HG02981 (cell line): ENCODE measurements around the gene SPAG7.

ENCODE experiments used
- ATAC-seq: cut with Tn5 transposase; IDR thresholded peaks from one replicate; pipeline ENCODE4 v1.9.1; 2021; ENCODE audit warnings: mild to moderate bottlenecking, moderate library complexity; ENCODE audit not compliant: unreplicated experiment

SPAG7 gene

DNA sequence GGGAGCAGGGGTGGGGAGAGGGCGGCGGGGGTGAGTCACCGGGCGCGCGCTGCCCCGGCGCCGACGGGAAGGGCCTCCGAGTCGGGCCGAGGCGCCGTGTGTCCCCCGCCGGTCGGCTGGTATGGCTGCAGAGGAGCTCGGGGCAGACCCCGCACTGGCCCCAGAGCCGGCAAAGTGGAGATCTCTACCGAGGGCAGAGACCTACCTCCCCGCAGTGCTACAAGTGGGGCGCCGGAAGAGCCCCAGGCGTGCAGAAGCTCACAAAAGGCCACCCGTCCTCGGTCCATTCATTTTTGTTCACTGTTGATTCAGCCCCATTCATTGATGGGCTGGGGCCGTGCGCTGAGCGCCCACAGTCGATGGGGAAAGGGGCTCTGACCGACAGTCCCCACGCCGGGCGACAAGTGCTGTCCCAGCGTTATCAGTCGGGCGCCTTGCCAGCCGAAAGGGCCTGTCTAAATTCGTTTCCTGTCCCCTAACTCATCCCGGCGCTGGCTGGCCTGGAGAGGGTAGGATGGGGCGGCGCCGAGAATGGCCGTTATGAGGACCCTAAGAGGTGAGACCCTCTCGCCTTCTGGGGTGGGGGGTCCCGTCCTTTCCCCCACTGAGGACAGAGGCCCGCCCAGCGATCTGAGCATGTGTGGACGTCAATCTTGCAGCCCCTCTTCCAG, 17.4 kb downstream of the SPAG7 start:
- ATAC-seq: no peak

DNA sequence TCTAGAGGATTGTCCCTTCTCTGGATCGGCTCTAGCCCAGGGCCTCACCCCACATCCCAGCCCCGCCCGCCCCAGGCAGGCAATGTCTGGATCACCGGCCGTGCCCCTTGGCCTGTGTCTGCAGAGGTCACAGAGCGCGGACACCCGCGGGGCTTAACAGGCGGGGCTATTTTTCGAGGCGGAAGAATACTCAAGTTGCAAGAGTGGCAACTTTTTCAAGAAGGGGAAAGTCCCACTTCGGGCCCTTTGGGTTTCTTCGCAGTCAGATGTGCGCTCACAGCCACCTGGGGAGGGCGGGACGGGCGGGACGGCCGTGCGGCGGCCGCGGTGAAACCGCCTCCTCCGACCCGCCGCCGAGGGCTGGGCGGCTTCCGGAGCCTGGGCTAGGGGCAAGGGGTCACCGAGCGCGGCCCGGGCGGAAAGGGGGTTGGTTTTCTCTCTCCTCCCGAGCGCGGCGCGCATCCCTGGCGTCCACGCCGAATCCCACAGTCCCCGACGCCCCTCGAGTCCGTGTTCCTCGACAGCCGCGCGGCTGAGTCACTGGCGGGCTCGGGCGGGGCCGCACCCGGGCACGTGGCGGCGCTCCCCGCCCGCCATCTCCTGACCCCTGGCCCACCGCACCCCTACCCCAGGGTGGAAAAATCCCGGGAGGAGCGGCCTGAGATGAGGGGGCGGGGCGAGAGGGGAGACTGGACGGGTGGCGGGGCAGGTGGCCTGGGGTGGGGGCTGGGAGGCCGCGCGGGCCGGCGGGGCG, 18.1 kb downstream of the SPAG7 start:
- ATAC-seq: no peak

DNA sequence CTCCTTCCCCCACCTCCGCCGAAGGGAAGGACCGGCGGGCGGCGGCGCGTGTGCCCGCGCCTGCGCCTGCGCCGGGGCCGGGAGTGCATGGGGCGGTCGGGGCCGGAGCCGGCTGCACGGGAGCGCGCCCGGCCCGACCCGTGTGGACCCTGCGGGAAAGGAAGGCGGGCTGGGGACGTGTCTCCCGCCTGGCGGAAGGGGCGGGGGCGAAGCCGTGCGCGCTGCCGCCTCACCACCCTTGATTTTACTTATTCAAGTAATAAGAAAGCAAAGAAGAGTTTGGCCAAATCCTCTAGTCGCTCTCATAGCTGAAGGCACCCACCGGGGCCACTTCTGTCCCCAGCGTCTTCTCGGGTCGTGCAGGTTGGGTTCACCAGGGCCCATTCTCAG, 18.7 kb downstream of the SPAG7 start:
- no peak for ATAC-seq

DNA sequence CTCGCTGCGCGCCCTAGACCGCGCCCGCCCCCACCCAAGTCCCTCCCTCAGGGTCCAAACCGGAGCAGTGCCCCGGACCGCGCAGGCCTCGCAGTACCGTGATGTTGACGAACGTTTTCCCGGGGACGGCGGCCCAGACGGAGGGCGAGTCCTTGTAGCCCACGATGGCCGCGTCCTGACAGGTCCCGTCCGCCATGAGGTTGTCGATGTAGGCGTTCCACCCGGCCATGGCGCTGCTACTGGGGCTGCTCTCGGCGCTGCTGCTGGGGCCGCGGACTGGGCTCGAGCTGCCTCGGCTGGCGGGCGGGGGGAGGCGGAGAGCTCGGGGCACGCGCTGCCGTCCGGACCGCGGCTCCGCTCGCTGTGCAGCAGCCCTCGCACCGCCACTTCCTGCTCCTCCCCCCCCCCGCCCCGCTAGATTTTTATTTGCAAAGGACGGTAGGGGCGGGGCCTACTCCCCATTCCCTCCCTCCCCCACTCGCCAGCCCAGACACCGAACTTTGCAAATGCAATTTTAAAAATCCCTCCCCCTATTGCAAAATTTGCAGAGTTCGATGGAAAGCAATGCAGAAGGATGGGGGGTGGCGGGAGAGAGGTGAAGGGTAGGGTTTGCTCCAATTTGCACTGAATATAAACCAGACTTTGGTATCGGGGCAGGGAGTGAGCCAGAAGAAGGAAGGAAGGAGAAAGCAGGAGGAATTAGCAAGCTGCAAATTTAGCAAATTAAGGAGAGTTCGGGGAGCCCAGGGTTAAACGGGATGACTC, 19.3 kb downstream of the SPAG7 start, which contains the start of gene PFN1:
Gene PFN1, minus strand, starts transcription at position 365 of the 765 bp plus-strand sequence. Its CDS starts 136 bp downstream, at position 229.
- no peak for ATAC-seq

DNA sequence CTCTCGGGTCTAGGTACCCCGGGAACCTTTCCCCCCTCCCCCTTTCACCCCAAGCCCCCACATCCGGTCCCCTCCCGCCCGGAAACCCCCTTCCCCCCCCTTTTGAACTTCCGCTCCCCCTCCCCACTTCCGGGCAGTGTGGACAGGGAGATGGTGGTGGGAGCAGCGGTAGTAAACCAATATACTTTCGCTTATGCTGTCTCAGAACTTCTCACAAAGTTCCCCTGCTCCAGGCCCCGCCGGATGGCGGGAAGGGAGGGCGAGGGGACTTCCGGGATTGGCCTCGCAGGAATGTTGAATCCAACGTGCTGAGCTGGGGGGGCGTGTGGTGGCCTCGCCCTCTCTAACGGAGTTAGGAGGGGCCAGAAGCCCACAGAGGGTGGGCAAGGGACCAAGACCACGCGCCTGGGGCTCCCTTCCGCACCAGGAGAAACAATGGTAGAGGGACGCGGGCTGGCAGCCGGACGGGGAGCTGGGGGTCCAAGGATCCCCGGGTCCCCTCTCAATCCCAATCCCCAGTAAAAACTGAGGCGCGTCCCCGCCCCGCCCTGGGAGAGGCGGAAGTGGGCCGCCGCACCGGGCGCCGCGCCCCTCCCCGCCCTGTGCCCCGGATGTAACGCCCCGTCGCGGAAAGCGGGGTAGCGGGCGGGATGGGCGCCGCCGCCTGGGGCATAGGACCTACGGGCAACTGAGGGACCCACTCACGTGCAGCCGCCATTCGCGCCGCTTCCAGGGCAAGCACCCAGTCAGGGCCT, 20.0 kb downstream of the SPAG7 start:
- ATAC-seq: no peak

DNA sequence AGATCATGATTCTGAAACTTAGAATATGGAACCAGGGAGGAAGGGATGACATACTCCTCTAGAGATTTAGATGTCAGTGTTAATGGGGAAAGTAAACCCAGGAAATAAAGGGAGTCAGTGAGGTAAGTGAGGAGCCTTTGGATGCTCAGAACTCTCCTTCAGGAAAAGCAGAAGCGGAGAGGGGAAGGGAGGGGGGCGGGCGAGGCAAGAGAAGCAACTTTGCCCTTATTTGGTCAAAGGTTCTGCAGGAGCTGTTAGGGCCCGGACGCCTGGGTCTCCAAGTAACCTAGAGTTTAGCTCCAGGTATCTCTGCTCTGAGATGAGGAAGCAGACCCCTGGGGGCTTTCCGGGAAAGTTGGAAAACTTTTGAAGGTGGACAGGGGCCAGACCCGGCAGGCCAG, 20.6 kb downstream of the SPAG7 start:
- ATAC-seq: no peak

DNA sequence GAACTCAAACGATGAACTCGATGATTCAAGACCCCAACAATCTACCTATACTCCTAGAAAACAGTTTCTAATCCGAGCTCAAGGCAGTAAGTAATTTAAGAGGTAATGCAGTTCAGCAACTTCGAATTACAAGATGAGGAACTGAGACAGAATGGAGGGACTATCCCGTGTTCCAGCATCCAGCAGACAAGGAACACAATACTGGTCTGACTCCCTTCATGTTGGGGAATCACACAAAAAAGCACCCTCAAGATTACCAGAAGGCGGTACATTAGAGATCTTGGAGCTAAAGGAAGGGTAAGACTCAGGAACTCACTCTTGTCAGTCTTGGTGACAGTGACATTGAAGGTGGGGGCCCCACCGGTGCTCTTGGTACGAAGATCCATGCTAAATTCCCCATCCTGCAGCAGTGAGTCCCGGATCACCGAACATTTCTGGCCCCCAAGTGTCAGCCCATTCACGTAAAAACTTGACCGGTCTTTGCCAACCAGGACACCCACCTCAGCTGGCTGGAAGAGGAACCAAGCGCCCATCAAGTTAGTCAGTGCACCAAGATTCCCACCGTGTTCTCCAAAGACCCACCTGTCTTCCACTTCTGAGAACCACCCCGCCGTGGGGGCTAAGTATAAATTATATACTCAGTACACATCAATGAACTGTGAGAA, 21.2 kb downstream of the SPAG7 start:
- no peak for ATAC-seq

DNA sequence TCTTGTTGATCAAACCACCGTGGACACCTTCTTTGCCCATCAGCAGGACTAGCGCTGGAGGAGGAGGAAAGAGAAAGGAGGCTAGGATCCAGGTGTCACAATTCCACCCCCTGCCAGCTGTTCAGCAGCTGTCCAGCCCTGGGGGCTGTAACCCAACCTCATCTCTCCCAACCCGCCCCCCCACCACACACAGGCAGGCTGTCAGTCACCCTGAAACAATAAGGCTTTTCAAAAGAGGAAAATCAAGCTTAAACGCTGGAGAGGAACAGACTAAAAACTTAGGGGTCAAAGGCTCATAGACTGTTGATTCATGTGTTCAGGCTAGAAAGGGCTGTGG, 21.7 kb downstream of the SPAG7 start:
- no peak for ATAC-seq

DNA sequence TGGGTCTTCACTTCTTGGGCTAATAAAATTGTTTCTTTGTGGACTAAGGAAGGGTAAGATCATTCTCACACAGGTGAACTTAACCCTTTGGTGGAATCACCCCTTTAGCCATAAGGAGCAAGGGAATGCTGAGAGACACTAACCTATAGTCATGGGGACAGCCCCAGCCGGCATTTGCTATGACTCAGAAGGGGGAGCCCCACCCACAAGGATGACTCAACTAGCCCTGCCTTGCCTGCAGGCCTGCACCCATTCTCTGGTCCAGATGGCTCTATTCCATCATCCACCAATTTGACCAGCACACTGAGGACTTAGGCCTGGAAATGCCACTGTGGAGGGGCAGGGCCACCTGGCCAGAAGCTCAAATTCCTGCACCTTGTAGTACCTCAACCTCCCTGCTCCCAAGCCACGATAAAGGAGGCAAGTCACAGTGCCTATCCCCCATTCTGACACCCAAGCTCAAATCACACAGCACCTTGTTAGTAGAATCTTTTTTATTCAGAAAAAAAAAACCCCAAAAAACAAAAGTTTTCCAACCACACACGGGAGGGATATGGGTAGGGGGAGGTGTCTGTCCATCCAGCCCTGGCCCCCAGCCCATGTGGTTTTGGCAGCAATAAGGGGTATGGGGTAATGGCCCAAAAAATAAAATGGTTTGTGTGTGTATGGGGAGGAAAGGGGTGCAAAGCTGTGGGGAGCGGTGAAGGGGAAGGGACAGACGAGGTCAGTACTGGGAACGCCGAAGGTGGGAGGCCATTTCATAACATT, 22.3 kb downstream of the SPAG7 start:
- ATAC-seq: no peak

DNA sequence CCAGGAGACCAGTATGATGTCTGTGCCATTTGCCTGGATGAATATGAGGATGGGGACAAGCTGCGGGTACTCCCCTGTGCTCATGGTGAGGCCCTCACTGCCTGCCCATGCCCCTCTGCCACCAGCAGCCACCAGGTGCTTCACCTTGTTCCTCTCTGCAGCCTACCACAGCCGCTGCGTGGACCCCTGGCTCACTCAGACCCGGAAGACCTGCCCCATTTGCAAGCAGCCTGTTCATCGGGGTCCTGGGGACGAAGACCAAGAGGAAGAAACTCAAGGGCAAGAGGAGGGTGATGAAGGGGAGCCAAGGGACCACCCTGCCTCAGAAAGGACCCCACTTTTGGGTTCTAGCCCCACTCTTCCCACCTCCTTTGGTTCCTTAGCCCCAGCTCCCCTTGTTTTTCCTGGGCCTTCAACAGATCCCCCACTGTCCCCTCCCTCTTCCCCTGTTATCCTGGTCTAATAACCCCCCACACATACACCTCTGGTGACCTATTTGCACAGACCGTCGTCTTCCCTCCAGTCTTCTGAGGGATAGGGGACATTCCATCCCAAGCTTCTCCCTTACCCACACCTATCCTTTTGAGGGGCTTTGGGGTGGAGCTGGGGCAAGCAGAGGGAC, 23.0 kb downstream of the SPAG7 start:
- ATAC-seq: no peak

DNA sequence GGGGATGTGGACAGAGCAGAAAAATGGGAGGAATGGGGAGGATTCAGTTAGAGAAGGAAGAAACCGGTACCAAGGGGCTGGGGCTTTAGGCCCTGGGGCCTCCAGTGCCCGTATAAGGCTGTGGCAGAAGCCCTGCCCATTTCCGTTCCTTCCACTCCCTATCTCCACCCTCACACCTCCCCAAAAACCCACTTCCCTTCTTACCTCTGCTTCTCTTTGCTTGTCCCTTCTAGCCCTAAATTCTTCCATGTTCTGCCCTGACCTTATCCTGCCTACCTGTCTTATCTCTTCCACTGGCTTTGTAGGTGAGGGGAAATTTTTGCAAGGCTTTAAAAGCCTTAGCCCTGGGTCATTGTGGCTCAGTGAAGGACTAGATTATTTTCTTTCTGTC, 23.5 kb downstream of the SPAG7 start:
- ATAC-seq: no peak

DNA sequence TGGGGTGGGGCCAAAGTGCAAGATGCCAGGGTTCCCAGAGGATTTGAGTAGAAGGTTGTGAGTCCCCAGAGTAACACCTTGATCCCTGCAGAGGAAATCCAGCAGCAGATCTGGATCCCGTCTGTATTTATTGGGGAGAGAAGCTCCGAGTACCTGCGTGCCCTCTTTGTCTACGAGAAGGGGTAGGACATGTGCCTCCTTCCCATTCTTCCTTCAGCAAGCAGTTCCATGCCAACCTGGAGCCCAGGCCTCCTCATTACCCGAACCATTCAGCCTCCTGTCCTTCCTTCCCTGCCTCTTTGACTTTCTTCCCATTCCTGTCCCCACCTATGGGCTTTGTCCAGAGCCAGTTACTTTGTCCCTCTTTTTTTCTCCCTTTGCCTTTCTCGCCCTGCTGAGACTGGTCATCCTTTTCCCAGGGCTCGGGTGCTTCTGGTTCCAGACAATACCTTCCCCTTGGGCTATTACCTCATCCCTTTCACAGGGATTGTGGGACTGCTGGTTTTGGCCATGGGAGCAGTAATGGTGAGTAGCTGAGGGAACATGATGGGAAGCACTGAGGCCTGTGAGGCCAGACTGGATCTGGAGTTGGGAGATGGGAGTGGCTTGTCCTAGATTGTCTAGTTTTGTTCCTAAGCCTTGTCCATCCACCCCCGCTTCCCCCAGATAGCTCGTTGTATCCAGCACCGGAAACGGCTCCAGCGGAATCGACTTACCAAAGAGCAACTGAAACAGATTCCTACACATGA, 24.7 kb downstream of the SPAG7 start:
- ATAC-seq: no peak

DNA sequence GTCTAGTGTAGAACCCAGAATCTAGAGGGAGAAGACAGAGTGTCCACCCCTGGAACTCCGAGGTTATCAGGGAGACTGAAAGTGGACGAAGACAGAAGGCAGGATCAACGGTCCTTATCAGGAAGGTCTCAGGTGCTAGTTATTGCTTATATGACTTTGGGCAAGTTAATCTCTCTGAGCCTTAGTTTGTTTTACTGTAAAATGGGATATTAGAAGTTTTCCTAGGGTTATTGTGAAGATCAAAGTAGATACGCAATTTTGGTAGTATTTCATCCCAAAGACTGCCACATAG, 26.4 kb downstream of the SPAG7 start:
- ATAC-seq: no peak

DNA sequence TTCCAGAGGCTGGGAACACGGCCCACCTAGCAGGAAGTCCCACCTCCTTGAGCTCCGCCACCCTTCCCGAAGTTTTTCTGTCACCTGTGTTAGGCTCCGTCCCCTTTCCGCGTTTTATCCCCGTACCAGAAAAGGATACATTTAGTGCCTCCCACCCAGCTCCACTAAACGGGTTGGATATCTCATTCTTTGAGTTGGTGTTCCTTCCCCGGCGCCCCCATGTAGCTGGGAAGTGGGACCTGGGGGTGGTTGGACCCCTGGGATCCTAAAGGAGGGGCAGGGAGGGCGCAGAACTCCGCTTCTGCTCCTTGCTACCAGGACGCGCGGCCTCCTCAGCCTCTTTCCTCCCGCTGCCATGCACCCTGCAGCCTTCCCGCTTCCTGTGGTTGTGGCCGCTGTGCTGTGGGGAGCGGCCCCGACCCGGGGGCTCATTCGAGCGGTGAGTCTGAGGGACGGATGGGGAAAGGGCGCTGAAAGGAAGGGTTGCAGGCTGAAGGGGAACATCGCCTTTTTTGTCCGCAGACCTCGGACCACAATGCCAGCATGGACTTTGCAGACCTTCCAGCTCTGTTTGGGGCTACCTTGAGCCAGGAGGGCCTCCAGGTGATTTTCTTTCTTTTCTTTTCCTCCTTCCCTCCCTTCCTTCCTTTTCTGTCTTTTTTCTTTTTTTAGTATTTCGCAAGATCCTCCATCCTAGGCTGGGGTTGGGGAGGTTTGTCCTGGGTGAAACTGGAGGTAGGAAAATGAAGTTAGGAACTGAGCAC, 26.9 kb downstream of the SPAG7 start:
- no peak for ATAC-seq

DNA sequence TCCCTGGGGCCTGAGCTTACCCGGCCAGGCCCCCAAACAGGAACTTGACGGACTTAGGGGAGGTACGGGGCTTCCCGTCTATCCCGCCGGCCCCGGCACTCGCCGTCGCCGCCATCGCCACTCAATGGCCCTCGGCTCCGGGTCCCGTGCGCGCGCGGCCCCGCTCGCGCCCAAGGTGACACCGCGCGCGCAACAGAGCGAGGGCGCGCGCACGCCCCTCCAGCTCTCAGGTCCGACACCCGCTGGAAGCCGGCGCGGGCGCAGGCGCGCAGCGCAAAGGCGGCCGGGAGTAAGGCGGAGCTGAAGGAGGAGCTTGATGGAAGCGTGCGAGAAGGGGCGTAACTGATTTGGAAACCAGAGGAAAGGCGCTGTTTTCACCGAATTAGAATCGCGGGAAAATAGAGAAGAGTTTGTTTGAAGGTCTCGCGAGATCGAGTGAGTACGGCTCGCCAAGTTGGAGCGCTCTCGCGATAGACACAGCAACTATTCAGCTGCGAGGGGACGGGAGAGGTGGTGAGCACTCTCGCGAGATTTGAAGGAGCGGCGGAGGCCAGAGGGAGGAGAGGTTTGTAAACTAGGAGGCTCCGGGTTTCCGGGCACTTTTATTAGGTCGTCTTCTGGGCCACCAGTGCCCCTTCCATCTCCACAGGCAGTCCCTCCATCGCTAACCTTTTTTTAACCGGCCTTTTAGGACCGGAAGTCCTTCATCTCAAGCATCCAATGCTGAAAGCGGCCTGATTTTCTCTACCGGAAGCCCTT, 27.6 kb downstream of the SPAG7 start, which contains the start of the genes RNF167 and SLC25A11:
Gene RNF167, plus strand, starts transcription at position 473 of the 759 bp plus-strand sequence. CDS start 642 bp downstream, outside the sequence.
Gene SLC25A11, minus strand, starts transcription at position 251 of the 759 bp plus-strand sequence. Its CDS starts 136 bp downstream, at position 115.
- ATAC-seq: peak; percentile 72

DNA sequence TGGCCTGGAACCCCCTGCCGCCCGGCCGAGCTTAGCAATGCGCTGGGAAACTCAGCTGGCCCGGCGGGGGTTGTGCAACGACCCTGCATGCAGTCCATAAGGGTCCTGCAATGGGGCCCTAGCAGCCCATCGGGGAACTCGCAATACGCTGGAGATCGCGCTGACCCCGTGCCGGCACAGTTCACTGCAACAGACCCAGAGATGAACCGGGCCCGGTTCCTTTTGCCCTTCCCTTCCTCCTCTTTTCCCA, 28.1 kb downstream of the SPAG7 start:
- no peak for ATAC-seq

DNA sequence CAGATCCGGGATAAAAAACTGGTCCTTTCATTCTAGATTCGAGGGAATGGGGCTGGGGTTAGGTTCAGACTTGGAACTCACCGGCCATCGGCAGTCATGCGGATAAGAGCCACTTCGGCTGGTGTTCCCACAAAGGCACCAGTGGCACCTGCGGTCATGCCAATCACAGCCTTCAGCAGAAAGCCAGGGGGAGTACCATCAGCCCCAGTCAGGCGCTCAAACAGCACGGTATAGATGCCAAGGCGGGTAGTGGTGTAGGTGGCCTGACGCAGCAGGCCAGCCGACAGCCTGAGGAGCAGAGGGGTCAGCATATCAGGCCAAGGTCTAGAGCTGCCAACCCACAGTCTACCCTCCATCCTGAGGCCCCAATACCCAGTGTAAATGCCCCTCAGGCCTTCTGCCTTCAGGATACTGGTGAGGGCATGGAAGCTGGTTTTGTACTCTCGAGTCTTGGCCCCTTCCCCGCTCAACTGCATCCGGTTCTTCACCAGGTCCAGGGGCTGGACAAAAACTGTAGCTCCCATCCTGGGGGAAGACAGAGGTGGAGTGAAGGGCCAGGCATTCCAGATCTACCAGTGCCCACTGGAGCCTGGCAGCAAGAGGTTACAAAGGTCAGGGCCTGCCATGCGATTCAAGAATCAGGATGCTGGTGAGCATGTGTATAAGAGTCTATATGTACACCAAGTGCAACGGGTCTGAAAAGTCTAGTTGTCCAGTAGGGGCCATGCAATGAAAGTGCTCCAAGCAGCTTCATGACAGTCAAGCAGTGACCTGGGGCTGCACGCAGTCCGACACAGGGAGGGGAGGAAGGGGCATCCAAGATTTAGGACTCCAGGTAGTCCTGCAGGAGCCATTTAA, 28.7 kb downstream of the SPAG7 start:
- no peak for ATAC-seq
